Stimulated activated CD4-positive, alpha-beta T cell treated with anti-CD3 and anti-CD28 coated beads, Interleukin-15, amount 100 ng/mL, for 48 hours (primary cell): ENCODE results near the gene PIAS4.
"Not testable (repeated sequence)": the region's sequence is repeated elsewhere in the genome, so short reads cannot be mapped to it uniquely, and the experiment has no call there.

Experiments used
- DNase-seq, 2 donors: peaks; one replicate each; pipeline ENCODE4 v3.0.0-alpha.2; 2020; ENCODE audit warnings: low read depth in 2 of 2

PIAS4 gene

GRCh38 chr19:3998667-3999412 lies 8.7 kb upstream of the PIAS4 start:
- DNase-seq: not testable (repeated sequence)

- not testable (repeated sequence) for DNase-seq
Measured at GRCh38 chr19:4000798-4001197, 6.7 kb upstream of the PIAS4 start.

- DNase-seq: not testable (repeated sequence)
Measured at GRCh38 chr19:4005436-4005835, 2.1 kb upstream of the PIAS4 start.

- DNase-seq: no peak
Measured at GRCh38 chr19:4007836-4008539, 452 bp downstream of the PIAS4 start.

GRCh38 chr19:4009990-4010807 lies 2.7 kb downstream of the PIAS4 start:
- DNase-seq: no peak

- no peak for DNase-seq
Measured at GRCh38 chr19:4010808-4011110, 3.2 kb downstream of the PIAS4 start.

GRCh38 chr19:4011430-4011829 lies 3.9 kb downstream of the PIAS4 start:
- not testable (repeated sequence) for DNase-seq

GRCh38 chr19:4012092-4012974 lies 4.8 kb downstream of the PIAS4 start:
- no peak for DNase-seq

GRCh38 chr19:4012975-4013634 lies 5.6 kb downstream of the PIAS4 start:
- no peak for DNase-seq

GRCh38 chr19:4013886-4014540 lies 6.5 kb downstream of the PIAS4 start:
- no peak for DNase-seq

- DNase-seq: peak in 1 of 2 donors; percentile 14
Measured at GRCh38 chr19:4014541-4015491, 7.3 kb downstream of the PIAS4 start.

GRCh38 chr19:4015705-4016402 lies 8.3 kb downstream of the PIAS4 start:
- DNase-seq: no peak

GRCh38 chr19:4016486-4016885 lies 8.9 kb downstream of the PIAS4 start:
- no peak for DNase-seq

- no peak for DNase-seq
Measured at GRCh38 chr19:4016903-4017638, 9.5 kb downstream of the PIAS4 start.

GRCh38 chr19:4018140-4018613 lies 10.6 kb downstream of the PIAS4 start:
- DNase-seq: no peak

- DNase-seq: no peak
Measured at GRCh38 chr19:4018775-4019504, 11.4 kb downstream of the PIAS4 start.

GRCh38 chr19:4019578-4019977 lies 12.0 kb downstream of the PIAS4 start:
- DNase-seq: no peak
